Lower lobe of right lung (tissue), 2 donors: Measurements from ENCODE around the gene MAPKBP1. TPM values are rescaled to one million over a fixed set of nuclear protein-coding genes. Genes with fewer than 3 reads are reported as not detected.
A peak's percentile ranks its signal among the peaks of the same experiment; 100 is the strongest.

Experiments
- ATAC-seq, 2 donors: fragments of 200-7000 bp; cut with Tn5 transposase; one replicate each; pipeline ENCODE4 v1.9.1; 2020 to 2022; ENCODE audit warnings: mild to moderate bottlenecking in 2 of 2, moderate library complexity in 2 of 2
- DNase-seq: peaks from one replicate; pipeline ENCODE4 v3.0.0-alpha.2; 2020
- H3K27ac ChIP-seq: fragments of 200-600 bp; one replicate; pipeline ENCODE4 v1.8.0; 2022
- H3K27me3 ChIP-seq: fragments of 200-600 bp; one replicate; pipeline ENCODE4 v1.8.0; 2022; ENCODE audit warnings: low read depth
- H3K36me3 ChIP-seq: fragments of 200-600 bp; one replicate; pipeline ENCODE4 v1.8.0; 2022; ENCODE audit warnings: mild to moderate bottlenecking
- H3K4me1 ChIP-seq: fragments of 200-600 bp; one replicate; pipeline ENCODE4 v1.8.0; 2022
- H3K4me3 ChIP-seq: fragments of 200-600 bp; one replicate; pipeline ENCODE4 v1.8.0; 2022; ENCODE audit warnings: mild to moderate bottlenecking
- H3K9me3 ChIP-seq: fragments of 200-600 bp; one replicate; pipeline ENCODE4 v1.8.0; 2022
- CTCF ChIP-seq: fragments of 200-600 bp; IDR thresholded peaks from one replicate; pipeline ENCODE4 v1.8.0; 2022; ENCODE audit warnings: antibody characterized with exemption, mild to moderate bottlenecking
- intact Hi-C: fragments of 100-400 bp; cut with DNase I; formaldehyde crosslinking; loops from one replicate; pipeline ENCODE4 v1.11.0; 2022
- total RNA-seq: library from RNA; stranded (reverse); fragmentation: NEBNext Ultra II Directional; extraction: Animal tissue kit (Norgen Biotek cat#: 25700); gene quantifications from one replicate; pipeline ENCODE4 v1.2.1, GENCODE V29; 2021
- donor health status: DM: no; HTN: yes; CAD: no; lungs with severe emphysema.

The MAPKBP1 gene
- total RNA-seq, 1 donor from 2014 or later = 17.0 TPM

- peaks cover 18% of the 10 kb centered on the region for H3K4me1 ChIP-seq
- no peak overlapping the region for H3K27ac ChIP-seq
- peaks cover 55% of the 10 kb centered on the region for H3K36me3 ChIP-seq
- no peaks in the 10 kb centered on the region for H3K27me3 ChIP-seq
- ATAC-seq (no peak), DNase-seq (peak; percentile 39)
- H3K4me3 ChIP-seq = no peak overlapping the region
- intact Hi-C loops = no loop called here
- no peak for TF ChIP-seq CTCF
- H3K9me3 ChIP-seq = no peaks in the 10 kb centered on the region
Measured at GRCh38 chr15:41825145-41825544, 50.9 kb downstream of the MAPKBP1 start.

GRCh38 chr15:41825572-41826535 is 51.6 kb downstream of the MAPKBP1 start:
- Histone ChIP-seq H3K27ac (no peak overlapping the region), H3K4me1 (peaks cover 22% of the 10 kb centered on the region), H3K36me3 (peaks cover 48% of the 10 kb centered on the region), H3K4me3 (no peak overlapping the region), H3K27me3 (no peaks in the 10 kb centered on the region), H3K9me3 (no peaks in the 10 kb centered on the region)
- peak; percentile 32 for DNase-seq
- TF ChIP-seq CTCF = no peak
- no peak for ATAC-seq
- intact Hi-C loops = no loop called here

- Histone ChIP-seq H3K9me3 (no peaks in the 10 kb centered on the region), H3K4me1 (peaks cover 37% of the 10 kb centered on the region), H3K27me3 (no peaks in the 10 kb centered on the region), H3K36me3 (peaks cover 46% of the 10 kb centered on the region), H3K27ac (peak overlapping the region; percentile 46), H3K4me3 (peak overlapping the region; percentile 75)
- ATAC-seq (peak; percentile 25 to 26), DNase-seq (no peak)
- TF ChIP-seq CTCF = no peak
- intact Hi-C loops = no loop called here
Measured at GRCh38 chr15:41827290-41827879, 53.1 kb downstream of the MAPKBP1 start.

- Histone ChIP-seq H3K27ac (peak within 1 kb of the TSS; percentile 89), H3K4me3 (peak within 1 kb of the TSS; percentile 75), H3K36me3 (peaks cover 41% of the 10 kb centered on the region), H3K4me1 (peaks cover 45% of the 10 kb centered on the region), H3K27me3 (no peaks in the 10 kb centered on the region), H3K9me3 (no peaks in the 10 kb centered on the region)
- peak; percentile 97 to 98 for ATAC-seq
- DNase-seq = peak; percentile 96
- intact Hi-C loops = no loop called here
- no peak for TF ChIP-seq CTCF
Measured at GRCh38 chr15:41827880-41828806, 53.9 kb downstream of the MAPKBP1 start, which contains the start of gene JMJD7. TSS of gene JMJD7 (plus strand) at chr15:41828092. CDS start at chr15:41828125, 33 bp downstream.

- intact Hi-C loops = no loop called here
- Histone ChIP-seq H3K27ac (no peak overlapping the region), H3K4me1 (peaks cover 48% of the 10 kb centered on the region)
Measured at GRCh38 chr15:41828807-41829141, 54.5 kb downstream of the MAPKBP1 start.

More at GRCh38 chr15:41828807-41829141, 54.5 kb downstream of the MAPKBP1 start:
- Histone ChIP-seq H3K9me3 (no peaks in the 10 kb centered on the region), H3K36me3 (peaks cover 35% of the 10 kb centered on the region), H3K4me3 (peak overlapping the region; percentile 75), H3K27me3 (no peaks in the 10 kb centered on the region)
- no peak for TF ChIP-seq CTCF
- ATAC-seq (no peak), DNase-seq (no peak)
